Loucy (cell line): ENCODE data around the gene NDUFV1.

Source experiments
- EZH2phosphoT487 ChIP-seq: fragments of 200-600 bp; IDR thresholded peaks from 2 replicates; pipeline ENCODE4 v1.6.1; 2018; ENCODE audit warnings: antibody characterized with exemption, mild to moderate bottlenecking, moderate library complexity, borderline replicate concordance
- TF ChIP-seq, protein P1 (sequence below): fragments of 200-600 bp; sonication (generic); conservative IDR thresholded peaks from 2 replicates; pipeline ENCODE4 v1.5.1; 2014; ENCODE audit warnings: mild to moderate bottlenecking, antibody characterized with exemption, low read length

GRCh38 chr11:67629386-67630227 is 22.9 kb downstream of the NDUFV1 start, which contains the start of gene NUDT8:
- TF ChIP-seq EZH2phosphoT487, result no peak
- TF ChIP-seq, protein P1, sequence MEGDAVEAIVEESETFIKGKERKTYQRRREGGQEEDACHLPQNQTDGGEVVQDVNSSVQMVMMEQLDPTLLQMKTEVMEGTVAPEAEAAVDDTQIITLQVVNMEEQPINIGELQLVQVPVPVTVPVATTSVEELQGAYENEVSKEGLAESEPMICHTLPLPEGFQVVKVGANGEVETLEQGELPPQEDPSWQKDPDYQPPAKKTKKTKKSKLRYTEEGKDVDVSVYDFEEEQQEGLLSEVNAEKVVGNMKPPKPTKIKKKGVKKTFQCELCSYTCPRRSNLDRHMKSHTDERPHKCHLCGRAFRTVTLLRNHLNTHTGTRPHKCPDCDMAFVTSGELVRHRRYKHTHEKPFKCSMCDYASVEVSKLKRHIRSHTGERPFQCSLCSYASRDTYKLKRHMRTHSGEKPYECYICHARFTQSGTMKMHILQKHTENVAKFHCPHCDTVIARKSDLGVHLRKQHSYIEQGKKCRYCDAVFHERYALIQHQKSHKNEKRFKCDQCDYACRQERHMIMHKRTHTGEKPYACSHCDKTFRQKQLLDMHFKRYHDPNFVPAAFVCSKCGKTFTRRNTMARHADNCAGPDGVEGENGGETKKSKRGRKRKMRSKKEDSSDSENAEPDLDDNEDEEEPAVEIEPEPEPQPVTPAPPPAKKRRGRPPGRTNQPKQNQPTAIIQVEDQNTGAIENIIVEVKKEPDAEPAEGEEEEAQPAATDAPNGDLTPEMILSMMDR, result peak; percentile 83
